Limb (tissue), 2 donors: ENCODE data around the gene CEACAM20.
"Not testable (repeated sequence)": the region's sequence is repeated elsewhere in the genome, so short reads cannot be mapped to it uniquely, and the experiment has no call there.

ENCODE experiments used
- DNase-seq, 2 donors: peaks; one replicate each; pipeline ENCODE4 v3.0.0-alpha.2; 2016; ENCODE audit errors: extremely low spot score in 2 of 2

CEACAM20 gene

GRCh38 chr19:44549507-44549906, 20.0 kb upstream of the CEACAM20 start:
- no peak for DNase-seq

DNA sequence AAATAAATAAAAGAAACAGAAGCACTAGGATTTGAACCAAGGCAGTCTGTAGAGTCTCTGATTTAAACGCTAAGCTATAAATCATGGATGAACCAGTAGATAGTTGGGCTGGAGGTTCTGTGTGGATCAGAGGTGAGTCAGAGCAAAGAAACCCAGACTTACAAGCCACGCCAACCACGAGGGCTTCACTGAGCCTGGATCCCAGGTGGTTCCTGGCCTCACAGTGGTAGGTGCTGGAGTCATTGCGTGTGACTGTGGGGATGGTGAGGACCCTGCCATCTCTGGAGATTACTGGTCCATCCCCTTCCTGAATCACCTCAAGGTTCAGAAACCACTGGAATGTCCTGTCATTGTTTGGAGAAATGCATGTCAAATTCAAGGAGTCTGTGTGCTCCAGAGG, 19.3 kb upstream of the CEACAM20 start:
- DNase-seq, result no peak

- no peak for DNase-seq
Observed at GRCh38 chr19:44544031-44544430, 14.6 kb upstream of the CEACAM20 start.

DNA sequence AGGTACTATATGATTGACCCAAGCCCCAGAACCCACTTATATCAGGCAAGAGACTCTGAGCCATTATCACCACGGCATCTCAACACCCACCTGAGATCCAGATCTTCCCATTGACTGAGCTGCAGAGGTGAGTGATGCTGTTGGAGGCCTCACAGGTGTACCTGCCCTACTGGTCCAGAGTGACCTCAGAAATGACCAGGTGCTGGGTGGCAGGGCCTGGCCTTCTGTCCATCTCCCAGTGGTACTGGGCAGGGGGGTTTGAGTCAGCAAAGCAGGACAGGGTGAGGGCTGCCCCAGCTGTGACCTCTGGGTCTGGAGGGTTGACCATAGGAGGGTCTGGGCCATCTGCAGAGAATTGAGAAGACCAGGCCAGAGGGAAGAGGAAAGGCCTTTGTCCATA, 13.2 kb upstream of the CEACAM20 start:
- no peak for DNase-seq

DNA sequence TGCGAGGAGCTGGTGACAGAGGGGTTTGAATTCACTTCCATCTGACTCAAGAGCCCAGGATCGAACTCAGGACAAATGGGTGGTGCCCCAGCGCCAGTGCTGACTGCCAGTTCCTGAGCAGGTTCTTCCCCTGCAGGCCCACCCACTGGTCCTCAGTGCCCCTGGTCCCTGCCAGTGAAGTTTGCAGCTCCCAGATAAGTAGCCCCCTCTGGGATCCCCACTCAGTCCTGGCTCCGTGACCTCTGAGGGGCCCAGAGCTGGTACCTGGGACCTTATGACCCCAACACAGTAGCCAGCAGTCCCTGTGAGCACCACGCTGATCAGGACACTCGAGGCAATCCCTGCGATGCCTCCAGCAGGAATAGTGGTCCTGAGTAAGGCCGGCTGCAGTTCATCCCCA, 11.3 kb upstream of the CEACAM20 start:
- DNase-seq, result no peak

GRCh38 chr19:44539991-44540390, 10.5 kb upstream of the CEACAM20 start:
- DNase-seq, result no peak

DNA sequence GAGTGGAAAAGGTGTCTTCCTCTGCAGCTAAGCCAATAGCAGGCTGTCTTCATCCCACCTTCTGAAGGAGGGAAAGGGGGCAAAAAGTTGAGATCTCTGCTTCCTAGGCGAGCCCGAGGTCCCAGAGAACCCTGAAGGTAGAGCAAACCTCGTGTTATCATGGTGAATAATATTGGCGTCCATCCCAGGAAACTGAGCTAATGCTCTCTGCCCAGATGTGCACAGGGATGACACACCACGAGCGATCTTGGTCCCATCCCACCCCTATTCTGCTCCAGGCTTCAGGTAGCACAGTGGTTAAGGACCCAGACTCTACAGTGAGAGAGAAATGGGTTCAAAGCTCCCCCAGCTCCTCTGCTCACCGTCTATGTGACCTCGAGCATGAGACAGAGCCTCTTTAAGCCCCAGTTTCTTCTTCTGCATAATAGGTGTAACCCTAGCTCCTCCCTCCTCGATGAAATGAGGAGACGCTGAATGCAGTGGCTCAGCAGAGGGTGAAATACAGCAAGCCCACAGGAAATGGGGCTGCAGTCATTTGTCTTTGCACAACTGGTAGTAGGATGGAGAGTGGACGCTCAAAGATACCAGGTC, 9.9 kb upstream of the CEACAM20 start:
- no peak for DNase-seq

DNA sequence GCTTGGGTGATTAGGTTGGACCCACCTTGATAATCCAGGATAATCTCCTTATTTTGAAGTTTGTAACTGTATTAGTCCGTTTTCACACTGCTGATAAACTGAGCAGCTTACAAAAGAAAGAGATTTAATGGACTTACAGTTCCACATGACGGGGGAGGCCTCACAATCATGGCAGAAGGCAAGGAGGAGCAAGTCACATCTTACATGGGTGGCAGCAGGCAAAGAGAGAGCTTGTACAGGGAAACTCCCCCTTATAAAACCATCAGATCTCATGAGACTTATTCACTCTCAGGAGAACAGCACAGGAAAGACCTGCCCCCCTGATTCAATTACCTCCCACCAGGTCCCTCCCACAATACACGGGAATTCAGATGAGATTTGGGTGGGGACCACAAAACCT, 5.9 kb upstream of the CEACAM20 start:
- not testable (repeated sequence) for DNase-seq

GRCh38 chr19:44532819-44533218, 3.3 kb upstream of the CEACAM20 start:
- no peak for DNase-seq

DNA sequence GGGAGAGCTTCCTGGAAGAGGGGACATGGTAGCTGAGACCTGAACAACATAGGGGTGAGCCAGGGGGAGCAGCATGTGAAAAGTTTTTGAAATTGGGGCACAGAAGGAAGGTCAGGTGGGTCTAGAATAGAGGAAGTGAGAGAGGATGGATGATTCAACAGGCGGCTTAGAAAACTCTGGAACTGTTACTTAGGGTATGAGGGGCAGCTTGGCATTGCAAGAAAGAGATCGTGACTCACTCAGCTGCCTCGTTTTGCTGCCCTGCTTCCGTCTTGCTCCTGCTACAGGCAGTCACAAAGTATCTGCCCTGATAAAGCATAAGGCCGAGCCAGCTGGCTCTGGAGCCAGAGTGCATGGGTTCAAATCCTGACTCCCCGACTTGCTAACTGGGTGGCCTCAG, 1.3 kb upstream of the CEACAM20 start:
- no peak for DNase-seq

GRCh38 chr19:44527554-44527953, 1.9 kb downstream of the CEACAM20 start:
- no peak for DNase-seq

DNA sequence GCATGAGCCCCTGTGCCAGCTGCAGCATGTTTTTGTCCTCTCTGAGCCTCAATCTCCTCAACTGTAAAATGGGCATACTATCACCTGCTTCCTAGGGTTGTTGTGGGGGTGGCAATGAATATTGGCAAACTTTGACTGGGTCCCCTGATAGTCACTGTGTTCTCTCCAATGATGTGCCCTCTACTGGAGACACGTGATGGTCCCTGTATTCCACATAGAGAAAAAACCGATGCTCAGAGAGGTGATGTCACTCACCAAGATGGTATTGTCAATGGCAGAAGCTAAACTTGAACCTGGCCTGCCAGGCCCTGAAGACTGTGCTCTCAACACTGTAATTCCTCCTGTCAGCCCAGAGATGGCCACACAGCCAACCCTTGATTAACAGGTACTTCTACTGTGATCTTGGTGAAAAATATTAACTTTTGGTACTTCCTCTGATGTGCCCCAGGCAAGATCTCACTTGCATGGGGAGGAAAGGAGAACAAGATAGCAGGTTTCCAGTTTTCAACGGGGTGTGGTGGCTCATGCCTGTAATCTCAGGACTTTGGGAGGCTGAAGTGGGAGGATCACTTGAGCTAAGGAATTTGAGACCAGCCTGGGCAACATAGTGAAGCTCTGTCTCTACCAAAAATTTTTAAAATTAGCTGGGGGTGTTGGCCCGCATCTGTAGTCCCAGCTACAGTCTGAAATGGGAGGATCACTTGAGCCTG, 3.6 kb downstream of the CEACAM20 start:
- no peak for DNase-seq

- no peak for DNase-seq
Observed at GRCh38 chr19:44521370-44521769, 8.1 kb downstream of the CEACAM20 start.

- no peak for DNase-seq
Observed at GRCh38 chr19:44517146-44517545, 12.3 kb downstream of the CEACAM20 start.

DNA sequence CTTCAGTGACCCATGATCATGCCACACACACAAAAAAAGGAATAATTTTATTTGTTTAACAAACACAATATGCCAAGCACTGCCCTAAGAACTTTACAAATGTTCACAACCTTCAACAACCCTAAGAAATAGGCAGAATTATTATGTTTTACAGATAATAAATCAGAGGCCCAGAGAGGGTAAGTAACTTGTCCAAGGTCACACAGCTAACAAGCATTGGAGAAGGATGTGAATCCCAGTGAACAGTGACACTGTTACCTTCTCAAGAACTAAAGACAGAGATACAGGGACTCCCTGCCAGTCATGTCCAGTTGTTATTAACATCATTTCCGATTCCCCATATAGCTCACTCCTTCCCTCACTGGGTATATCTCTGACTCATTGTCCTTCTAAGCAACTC, 13.6 kb downstream of the CEACAM20 start:
- no peak for DNase-seq

- no peak for DNase-seq
Observed at GRCh38 chr19:44515031-44515430, 14.4 kb downstream of the CEACAM20 start.

DNA sequence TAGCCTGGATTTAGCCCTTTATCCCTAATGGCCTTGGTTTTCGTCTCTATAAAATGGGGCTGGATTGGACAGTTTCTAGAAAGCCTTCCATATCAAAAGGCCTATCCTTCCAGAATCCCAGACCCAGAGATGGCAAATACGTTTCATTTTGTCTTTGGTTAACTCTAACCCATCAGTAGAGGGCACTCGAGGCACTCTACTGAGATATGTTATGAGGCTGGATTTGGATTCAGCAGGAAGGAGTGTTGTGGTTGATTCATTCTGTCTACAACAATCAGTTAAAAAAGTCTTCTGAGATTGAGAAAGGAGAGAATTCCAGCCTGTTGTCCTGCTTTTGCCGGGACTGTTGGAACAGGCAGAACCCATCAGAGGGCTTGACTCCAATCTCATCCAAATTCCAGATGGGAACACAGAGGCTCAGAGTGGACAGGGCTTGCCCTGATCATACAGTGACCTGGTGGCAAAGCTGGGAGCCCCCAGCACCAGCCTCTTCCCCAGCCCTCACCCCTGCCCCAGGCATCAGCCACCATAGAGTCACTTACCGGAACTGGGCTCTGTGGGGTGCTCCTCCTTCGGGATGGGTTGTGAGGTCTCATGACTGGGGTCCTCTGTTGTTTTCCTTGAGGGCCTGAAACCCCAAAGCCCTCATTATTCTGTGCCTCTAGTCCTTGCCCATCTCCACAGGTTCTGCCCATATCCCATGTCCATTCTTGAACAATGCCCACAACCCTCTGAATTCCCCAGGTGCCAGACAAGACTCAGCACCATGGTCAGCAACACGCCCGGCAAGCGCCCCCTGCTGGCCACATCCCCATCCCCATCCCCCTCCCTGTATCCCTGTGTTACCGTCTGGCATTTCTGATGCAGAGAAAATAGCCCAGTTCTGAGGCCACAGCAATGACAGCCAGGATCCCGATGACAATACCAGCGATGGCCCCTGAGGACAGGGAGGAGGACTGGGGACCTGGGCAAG, 16.9 kb downstream of the CEACAM20 start:
- DNase-seq, result no peak

- no peak for DNase-seq
Observed at GRCh38 chr19:44509478-44509877, 20.0 kb downstream of the CEACAM20 start.

DNA sequence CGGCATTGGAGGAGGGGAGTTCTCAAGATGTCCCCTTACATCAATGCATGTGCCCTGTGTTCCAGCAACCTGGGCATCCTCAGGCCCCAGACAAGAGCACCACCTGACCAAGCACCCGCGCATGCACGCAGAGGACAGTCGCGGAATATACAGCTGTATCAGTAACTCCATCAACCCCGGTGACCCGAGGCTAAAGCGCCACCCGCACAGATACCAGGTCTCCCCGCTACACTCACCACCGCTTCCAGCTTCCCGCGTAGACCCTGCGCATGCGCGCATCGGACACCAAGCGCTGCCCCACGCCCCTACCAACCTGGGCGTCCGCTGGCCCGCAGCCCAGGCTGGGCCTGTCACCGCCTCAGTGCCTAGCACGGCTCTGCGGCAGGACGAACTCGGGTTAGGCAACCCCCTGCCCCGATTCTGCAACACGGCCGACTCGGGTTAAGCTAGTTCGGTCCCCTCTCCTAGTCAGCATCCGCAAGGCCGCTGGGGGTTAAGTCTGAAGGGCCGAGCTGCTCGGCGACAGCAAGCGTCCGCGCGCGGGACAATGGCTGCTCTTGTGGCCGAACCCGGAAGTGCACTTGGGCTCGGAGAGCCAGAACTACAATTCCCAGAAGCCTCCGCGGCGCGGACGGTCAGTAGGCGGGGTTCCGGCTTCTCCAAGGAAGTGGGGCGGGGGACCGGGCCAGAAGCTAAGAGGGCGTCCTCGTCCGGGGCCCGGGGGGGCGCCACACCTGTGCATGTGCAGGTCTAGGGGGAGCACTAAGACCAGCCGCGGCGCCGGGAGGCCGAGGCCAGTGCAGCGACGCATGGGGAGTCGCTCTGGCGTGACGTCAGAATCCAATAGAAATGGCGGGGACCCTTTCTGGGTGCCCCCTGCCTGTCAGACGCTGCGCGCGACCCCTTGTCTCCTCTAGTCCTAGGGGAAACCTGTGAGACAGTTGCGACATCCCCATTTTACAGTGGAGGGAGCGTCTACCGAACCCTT, 29.2 kb downstream of the CEACAM20 start, which contains the start of gene ZNF180:
Gene ZNF180, minus strand, starts transcription at position 561 of the 988 bp plus-strand sequence. CDS start 3,188 bp downstream, outside the sequence.
- DNase-seq, result peak; percentile 95 to 98

DNA sequence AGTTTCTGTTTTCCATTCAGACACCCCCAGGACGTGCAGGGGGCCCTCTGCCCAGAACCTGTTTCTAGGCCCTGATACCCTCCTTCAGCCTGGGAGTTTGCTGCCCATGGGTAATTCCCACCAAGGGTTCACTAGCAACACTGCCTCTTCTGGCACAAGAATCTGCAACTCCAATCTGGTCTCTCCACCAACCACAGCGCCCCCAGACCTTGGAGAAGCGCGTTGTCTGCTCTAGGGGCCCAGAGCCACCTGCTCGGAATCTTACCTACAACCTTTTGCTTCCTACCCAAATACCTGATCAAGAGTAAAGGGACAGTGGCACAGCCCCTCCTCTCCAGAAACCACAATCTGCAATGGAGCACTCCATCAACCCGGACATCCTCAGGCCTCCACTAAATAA, 29.9 kb downstream of the CEACAM20 start:
- no peak for DNase-seq

- no peak for DNase-seq
Observed at GRCh38 chr19:44498988-44499387, 30.5 kb downstream of the CEACAM20 start.
